KOPT-K1 (cell line): Measurements from ENCODE around the gene FOXD3.

Source experiments
- H3K27ac ChIP-seq: fragments of 200-600 bp; sonication (generic); 2 replicates; pipeline ENCODE4 v1.5.1; 2016; ENCODE audit warnings: antibody characterized with exemption, mild to moderate bottlenecking, low read depth, low read length; ENCODE audit not compliant: poor library complexity, severe bottlenecking
- H3K36me3 ChIP-seq: fragments of 200-600 bp; sonication (generic); 2 replicates; pipeline ENCODE4 v1.5.1; 2017; ENCODE audit warnings: antibody characterized with exemption, mild to moderate bottlenecking, low read length, moderate library complexity; ENCODE audit not compliant: insufficient read depth
- H3K9me3 ChIP-seq: fragments of 200-600 bp; sonication (generic); 2 replicates; pipeline ENCODE4 v1.5.1; 2017; ENCODE audit warnings: antibody characterized with exemption, low read length, mild to moderate bottlenecking; ENCODE audit not compliant: insufficient read depth, poor library complexity, severe bottlenecking

The FOXD3 gene

DNA sequence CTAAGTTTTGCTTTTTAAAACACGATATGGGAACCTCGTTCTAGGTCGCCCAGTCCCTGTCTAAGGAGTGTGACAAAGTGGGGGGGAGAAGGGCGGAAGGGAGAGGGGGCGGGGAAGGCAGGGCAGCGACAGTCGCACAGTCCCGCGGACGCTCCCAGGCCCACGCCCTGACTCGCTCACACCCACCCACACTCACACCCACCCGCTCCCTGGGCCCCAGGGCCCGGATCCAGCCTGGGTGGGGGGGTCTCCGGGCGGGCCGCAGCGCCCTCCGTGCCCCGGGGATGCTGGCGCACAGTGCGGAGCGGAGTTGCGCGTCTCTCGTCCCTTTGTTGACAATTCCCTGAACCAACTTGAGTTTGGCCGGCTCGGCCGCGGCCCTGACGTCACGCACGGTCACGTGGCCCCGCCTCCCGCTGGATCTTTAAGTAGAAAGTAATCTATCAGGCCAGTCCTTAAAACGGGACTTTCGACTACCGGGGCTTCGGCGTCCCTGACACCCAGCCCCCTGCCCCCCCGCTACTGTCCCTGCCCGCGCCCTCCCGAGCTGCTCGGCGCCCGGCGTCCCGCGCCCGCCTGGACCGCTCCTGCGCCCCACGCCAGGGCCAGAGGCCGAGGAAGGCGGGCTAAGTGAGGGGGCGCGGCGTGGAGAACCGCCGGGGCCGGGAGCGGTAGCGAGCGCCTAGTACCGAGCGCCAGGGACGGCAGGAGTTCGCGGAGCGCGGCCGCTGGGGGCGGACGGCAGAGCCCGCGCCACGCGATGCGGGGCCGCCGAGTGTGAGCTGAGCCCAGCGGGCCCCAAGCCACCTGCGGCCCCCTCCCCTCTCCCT lies at the start of gene FOXD3:
FOXD3 (plus strand) TSS at position 454 of the 830 bp plus-strand sequence. CDS start 492 bp downstream, outside the sequence.
- H3K36me3 ChIP-seq, result no peaks in the 10 kb centered on the region
- no peak within 1 kb of the TSS for H3K27ac ChIP-seq
- H3K9me3 ChIP-seq, result peaks cover 48% of the 10 kb centered on the region

DNA sequence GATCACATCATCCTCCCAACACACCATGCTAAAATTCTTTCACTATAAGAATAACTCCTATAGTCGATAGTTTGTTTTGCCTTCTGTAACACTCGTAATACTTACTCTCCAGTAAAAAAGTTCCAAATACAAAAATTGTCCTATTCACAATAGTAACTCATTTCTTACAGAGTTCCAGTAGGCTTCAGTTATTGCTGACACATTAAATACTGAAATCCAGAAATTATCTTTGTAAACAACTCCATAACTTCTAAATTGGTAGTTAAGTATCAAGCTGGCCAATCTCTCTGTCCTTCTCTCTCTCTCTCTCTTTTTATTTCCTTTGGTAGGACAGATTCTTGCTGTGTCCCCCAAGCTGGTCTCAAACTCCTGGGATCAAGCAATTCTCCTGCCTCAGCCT lies 49.6 kb upstream of the FOXD3 start:
- Histone ChIP-seq H3K36me3 (no peaks in the 10 kb centered on the region), H3K27ac (no peak overlapping the region), H3K9me3 (no peaks in the 10 kb centered on the region)

DNA sequence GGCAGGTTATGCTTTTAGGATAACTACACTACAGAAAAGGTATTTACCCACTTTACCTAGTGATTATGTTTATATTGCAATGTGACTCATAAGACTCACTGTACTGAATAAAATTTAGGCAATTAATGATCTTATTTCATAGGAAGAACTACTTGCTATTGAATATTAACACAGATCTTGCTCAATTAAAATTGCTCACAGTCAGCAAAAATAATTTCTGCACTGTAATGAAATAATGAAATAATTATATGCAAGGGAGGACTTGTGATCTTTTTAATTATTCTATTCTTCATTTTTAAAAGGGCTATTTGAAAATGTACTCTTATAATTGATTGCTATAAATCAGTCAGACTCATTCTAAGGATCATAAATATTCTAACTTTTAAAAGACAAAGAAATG lies 48.0 kb upstream of the FOXD3 start:
- H3K27ac ChIP-seq, result no peak overlapping the region
- no peaks in the 10 kb centered on the region for H3K36me3 ChIP-seq

DNA sequence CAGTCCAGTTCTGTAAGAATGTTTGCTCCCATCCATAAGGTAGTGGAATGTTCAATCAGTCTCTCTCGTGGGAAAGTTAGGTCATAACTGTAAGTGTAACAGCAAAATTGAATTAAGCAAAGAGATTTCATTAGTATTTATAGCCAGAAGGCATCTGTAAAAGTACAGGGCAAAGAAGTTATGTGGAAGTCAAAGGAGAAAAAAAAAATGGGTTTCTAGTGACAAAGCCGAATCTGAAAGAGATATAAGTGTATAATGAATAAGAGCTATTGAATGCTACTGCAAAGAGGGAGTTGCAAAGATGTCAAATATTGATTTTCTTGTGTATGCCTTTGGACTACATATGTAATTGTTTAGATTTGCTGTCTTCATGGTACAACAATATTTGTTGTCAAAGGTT lies 47.4 kb upstream of the FOXD3 start:
- Histone ChIP-seq H3K36me3 (no peaks in the 10 kb centered on the region), H3K27ac (no peak overlapping the region), H3K9me3 (no peaks in the 10 kb centered on the region)

More for the DNA sequence above, 48.0 kb upstream of the FOXD3 start:
- H3K9me3 ChIP-seq, result no peaks in the 10 kb centered on the region

- Histone ChIP-seq H3K36me3 (no peaks in the 10 kb centered on the region), H3K27ac (no peak overlapping the region), H3K9me3 (no peaks in the 10 kb centered on the region)
Observed at GRCh38 chr1:63276624-63277023, 45.7 kb upstream of the FOXD3 start.

DNA sequence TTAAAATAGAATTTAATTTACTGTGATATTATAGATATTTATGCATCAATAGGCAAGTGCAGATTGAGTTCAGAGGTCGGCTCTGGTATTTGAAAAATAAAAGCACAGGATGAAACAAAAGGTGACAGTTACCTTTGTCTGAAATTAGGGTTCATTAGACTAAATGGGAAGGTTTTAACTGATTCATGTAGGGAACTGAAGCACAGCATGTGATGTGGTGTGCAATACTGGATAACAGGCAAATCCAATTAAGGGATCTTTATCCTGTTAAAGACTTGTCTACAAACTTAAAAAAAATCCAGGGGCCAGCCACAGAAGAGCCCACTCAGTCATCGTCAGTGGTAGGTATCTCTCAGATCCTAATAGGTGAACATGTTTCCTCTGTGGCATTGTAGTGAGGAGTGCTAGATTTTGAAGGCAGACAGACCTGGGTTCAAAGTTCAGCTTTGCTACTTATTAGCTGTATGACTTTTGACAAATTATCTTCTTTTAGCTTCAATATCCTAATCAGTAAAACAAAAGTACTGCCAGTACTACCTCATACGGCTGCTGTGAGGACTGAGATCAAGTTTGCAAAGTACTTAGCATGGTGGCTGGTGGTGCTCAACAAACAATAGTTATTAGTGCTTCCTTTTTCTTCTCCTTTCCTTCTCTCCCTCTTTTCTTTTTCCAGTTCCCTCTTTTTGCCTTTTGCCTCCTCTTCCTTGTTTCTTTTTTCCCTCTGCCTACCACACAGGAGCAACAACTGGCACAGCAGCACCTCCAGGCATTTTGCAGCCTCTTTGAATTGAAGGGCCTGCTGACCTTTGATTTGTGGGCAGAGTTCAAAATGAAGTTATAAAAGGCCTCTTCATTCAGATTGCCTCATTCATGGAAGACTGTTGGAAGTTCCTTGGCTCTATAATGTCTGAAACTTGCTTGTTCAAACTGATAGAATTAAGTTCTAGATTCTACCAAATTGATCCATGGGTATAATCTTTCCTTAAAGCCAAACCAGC lies 44.9 kb upstream of the FOXD3 start:
- H3K36me3 ChIP-seq, result no peaks in the 10 kb centered on the region
- H3K9me3 ChIP-seq, result no peaks in the 10 kb centered on the region
- H3K27ac ChIP-seq, result no peak overlapping the region

DNA sequence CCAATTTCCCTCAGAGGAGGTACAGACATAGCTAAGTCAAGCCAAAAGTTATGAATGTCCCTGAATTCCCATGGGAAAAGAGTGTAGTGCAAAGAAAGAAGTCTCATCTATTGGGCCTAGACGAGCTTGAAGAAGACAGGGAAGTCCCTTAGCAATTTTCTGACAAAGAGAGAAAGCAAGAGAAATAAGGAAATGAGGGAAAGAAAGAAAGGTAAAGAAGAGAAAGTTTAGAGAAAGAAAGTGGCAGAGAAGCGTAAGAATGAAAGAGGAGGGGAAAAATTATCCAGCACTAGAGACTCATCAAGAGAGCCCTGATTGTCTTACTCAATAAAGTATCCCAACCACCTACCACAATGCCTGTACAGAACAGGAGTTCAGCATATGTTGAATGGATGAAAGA lies 40.6 kb upstream of the FOXD3 start:
- H3K9me3 ChIP-seq, result peaks cover 11% of the 10 kb centered on the region
- H3K27ac ChIP-seq, result no peak overlapping the region
- H3K36me3 ChIP-seq, result no peaks in the 10 kb centered on the region

- no peaks in the 10 kb centered on the region for H3K36me3 ChIP-seq
- H3K27ac ChIP-seq, result no peak overlapping the region
- H3K9me3 ChIP-seq, result peaks cover 24% of the 10 kb centered on the region
Observed at GRCh38 chr1:63289135-63289534, 33.2 kb upstream of the FOXD3 start.

DNA sequence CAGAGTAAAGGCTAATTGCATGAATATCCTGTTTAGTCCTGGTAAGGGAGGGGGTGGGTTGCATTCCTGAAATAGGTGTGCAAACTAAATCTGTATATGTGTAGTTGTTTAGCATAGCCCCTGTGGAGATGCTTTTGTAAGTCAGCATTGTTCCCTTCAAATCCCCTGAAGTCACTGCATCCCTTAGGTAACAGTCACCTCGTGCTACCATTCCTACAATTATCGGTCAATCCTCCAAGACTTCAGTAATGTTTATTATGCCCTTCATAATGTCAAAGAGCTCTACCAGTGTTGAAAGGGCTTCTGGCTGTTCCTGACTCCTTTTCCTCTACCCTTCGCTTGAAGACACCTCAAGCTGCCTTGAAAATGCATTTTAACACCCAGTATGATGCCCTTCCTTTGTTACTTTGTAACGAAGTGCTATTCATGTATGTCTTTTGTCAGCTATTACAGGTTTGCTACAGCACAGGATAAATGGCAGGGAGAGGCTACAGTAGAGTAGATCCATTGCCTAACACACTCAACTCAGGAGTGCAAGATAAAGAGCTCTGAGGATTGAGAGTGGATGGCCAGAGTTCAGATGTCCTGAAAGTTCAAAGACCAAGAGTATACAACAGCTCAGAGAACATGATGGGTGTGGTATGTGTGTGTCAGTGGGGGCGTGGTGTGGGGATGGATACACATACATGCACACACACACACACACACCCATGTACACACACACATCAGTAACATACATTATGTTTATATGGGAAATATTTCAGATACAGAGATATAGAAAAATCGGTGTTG lies 27.4 kb upstream of the FOXD3 start:
- no peak overlapping the region for H3K27ac ChIP-seq
- H3K36me3 ChIP-seq, result no peaks in the 10 kb centered on the region
- H3K9me3 ChIP-seq, result no peaks in the 10 kb centered on the region

DNA sequence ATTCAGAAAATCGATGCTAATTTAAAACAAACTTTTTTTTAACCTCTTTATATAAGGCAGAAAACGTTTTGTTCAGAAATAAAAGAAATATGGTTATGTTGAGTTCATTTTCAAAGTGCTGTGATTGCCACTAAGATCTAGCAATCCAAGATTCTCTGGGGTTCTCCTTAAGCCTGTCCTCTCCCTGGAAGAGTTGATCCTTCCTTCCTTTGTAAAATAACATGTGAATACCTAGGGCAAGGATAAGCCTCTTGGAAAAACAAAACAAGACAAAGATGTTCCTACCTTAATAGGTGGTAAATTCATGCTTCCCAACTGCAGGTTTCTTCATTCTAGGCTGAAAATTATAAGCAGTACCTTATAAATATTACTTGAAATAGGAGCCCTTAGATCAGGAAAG lies 18.0 kb upstream of the FOXD3 start:
- no peak overlapping the region for H3K27ac ChIP-seq
- no peaks in the 10 kb centered on the region for H3K36me3 ChIP-seq
- no peaks in the 10 kb centered on the region for H3K9me3 ChIP-seq

GRCh38 chr1:63305043-63305442 lies 17.3 kb upstream of the FOXD3 start:
- no peaks in the 10 kb centered on the region for H3K36me3 ChIP-seq
- H3K27ac ChIP-seq, result no peak overlapping the region

DNA sequence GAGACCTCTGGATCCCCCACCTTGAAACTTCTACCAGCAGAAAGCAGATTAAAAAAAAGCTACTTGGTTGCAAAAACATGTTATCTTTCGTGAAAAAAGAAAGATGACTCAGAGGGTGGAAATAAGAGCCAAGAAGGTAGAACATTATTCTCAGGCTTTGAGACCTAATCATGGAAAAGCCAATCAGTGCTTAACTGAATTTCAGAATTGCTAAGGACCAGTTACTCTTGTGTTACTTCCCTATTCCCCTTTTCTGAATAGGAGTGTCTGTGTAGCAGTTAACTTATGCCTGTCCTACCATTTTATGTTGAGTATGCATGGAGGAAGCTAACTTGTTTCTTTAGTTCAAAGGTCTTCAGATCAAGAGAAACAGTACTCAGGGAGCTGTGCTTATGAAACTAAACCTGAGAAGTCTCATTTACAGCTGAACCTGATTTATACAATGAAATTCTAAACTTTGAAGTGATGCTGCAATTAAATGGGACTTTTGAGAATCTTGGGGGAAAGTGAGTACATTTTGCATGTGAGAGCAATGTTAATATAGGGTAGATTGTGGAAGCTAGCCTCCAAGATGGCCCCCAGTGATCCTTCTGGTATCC lies 15.1 kb upstream of the FOXD3 start:
- no peaks in the 10 kb centered on the region for H3K36me3 ChIP-seq

More at GRCh38 chr1:63305043-63305442, 17.3 kb upstream of the FOXD3 start:
- H3K9me3 ChIP-seq, result no peaks in the 10 kb centered on the region

GRCh38 chr1:63316598-63316983 lies 5.8 kb upstream of the FOXD3 start:
- Histone ChIP-seq H3K27ac (no peak overlapping the region), H3K9me3 (peaks cover 29% of the 10 kb centered on the region), H3K36me3 (no peaks in the 10 kb centered on the region)

More for the DNA sequence above, 15.1 kb upstream of the FOXD3 start:
- Histone ChIP-seq H3K9me3 (no peaks in the 10 kb centered on the region), H3K27ac (no peak overlapping the region)

DNA sequence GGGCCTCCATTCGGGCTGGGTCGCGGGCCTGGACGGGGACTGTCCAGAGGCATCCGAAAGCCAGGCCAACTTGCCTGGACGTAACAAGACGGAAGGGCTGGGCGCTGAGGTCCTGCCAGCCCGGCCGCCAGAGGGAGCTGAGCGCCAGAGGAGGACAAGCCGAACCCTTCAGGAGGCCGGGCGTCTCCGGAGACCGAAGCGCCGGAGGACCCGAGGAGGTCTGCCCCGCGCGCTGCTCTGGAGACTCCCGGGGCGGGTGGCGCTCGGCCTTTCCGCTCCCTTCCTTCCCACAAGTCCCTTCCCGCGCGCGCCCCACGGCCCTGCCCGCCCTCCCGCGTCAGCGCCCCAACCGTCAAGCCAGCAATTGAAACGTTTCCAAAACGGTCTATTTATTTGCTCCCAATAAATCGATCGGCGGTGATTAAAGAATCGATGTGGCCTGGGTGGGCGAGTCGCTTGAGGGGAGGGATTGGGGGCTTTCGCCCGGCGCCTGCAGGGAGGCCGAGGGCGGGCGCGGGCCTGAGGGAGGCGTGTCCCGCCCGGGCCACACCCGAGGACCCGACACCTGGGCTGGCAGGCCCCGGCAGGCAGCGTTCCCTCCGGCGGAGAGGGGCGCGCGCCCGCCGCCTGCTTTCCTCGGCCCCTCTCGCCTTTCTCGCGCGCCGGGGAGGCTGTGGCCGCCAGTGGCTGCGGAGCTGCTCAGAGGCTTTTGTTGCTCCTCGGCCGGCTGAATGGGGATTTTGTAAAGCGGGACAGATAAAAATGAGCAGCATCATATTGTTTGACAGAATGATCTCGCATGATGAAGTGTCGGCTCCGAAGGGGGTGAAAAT lies 5.2 kb upstream of the FOXD3 start:
- Histone ChIP-seq H3K36me3 (no peaks in the 10 kb centered on the region), H3K27ac (no peak overlapping the region), H3K9me3 (peaks cover 35% of the 10 kb centered on the region)
